Prostate gland (tissue), 2 donors: Measurements from ENCODE around the gene MSANTD1. TPM values are rescaled to one million over a fixed set of nuclear protein-coding genes. Genes with fewer than 3 reads are reported as not detected.

Experiments used
- DNase-seq: peaks from one replicate; pipeline ENCODE4 v3.0.0-alpha.2; 2019; ENCODE audit warnings: low spot score
- H3K27ac ChIP-seq, 2 donors: fragments of 200-600 bp; sonication (generic); 2 replicates each; pipeline ENCODE4 v1.5.1; 2017 to 2019
- H3K27me3 ChIP-seq: fragments of 200-600 bp; sonication (generic); replicated peaks from 2 replicates; pipeline ENCODE4 v1.5.1; 2019; ENCODE audit not compliant: insufficient read depth
- H3K36me3 ChIP-seq, 2 donors: fragments of 200-600 bp; sonication (generic); 1 replicate in 1 of 2; 2 replicates in 1 of 2; pipeline versions ENCODE4 v1.5.1 to v1.8.1; 2017 to 2019
- H3K4me1 ChIP-seq: fragments of 200-600 bp; sonication (generic); replicated peaks from 2 replicates; pipeline ENCODE4 v1.5.1; 2019
- H3K4me3 ChIP-seq, 2 donors: fragments of 200-600 bp; sonication (generic); 2 replicates each; pipeline ENCODE4 v1.5.1; 2017 to 2019
- H3K9me3 ChIP-seq: fragments of 200-600 bp; sonication (generic); 2 replicates; pipeline ENCODE4 v1.5.1; 2017
- CTCF ChIP-seq, 4 experiments: fragments of 200-600 bp in 2 of 4; fragments of 450-650 bp in 2 of 4; sonication (generic) in 2 of 4; IDR thresholded peaks; 1 replicate in 3 of 4; 2 replicates in 1 of 4; pipeline ENCODE4 v1.5.1; 2016 to 2019; ENCODE audit warnings: antibody characterized with exemption in 4 of 4, mild to moderate bottlenecking in 2 of 4, moderate library complexity in 2 of 4
- POLR2A ChIP-seq: fragments of 450-650 bp; IDR thresholded peaks from one replicate; pipeline ENCODE4 v1.6.1; 2016; ENCODE audit warnings: antibody characterized with exemption, mild to moderate bottlenecking
- POLR2AphosphoS5 ChIP-seq: sonication (generic); formaldehyde crosslinking; IDR thresholded peaks from one replicate; pipeline ENCODE4 v1.6.1; 2017; ENCODE audit warnings: antibody characterized with exemption
- WGBS: methylation state at CpG from one replicate; pipeline ENCODE4 v1.1.5; 2018; 5-methylcytosine and 5-hydroxymethylcytosine counted together
- intact Hi-C: fragments of 100-400 bp; cut with DNase I; formaldehyde crosslinking; loops from one replicate; pipeline ENCODE4 v1.14.2; 2022
- total RNA-seq, 2 donors: library from RNA; depleted of rRNA; stranded (reverse); fragments of >200 nt; gene quantifications; one replicate each; pipeline ENCODE4 v1.1.0, GENCODE V29; 2016

The MSANTD1 gene
- total RNA-seq, 2 donors from 2014 or later = 1.2 to 4.4 TPM

GRCh38 chr4:3243136-3243780 lies 5.7 kb upstream of the MSANTD1 start:
- DNase-seq = no peak
- Histone ChIP-seq H3K27me3 (no peaks in the 10 kb centered on the region), H3K36me3 (peaks cover 0 to 13% of the 10 kb centered on the region in 2 donors), H3K4me3 (no peak overlapping the region), H3K9me3 (no peaks in the 10 kb centered on the region), H3K27ac (no peak overlapping the region), H3K4me1 (no peaks in the 10 kb centered on the region)
- TF ChIP-seq POLR2AphosphoS5 (no peak), POLR2A (no peak), CTCF (IDR thresholded peaks at IDR 0.05) (no peak)
- WGBS = 76% methylated on average over 23 of the region's 23 CpGs
- intact Hi-C loops = no loop called here

GRCh38 chr4:3244002-3244401 lies 5.0 kb upstream of the MSANTD1 start:
- intact Hi-C loops = no loop called here
- Histone ChIP-seq H3K36me3 (peaks cover 0 to 13% of the 10 kb centered on the region in 2 donors), H3K9me3 (no peaks in the 10 kb centered on the region), H3K27ac (no peak overlapping the region), H3K4me1 (no peaks in the 10 kb centered on the region), H3K4me3 (no peak overlapping the region), H3K27me3 (no peaks in the 10 kb centered on the region)
- TF ChIP-seq CTCF (IDR thresholded peaks at IDR 0.05) = no peak
- TF ChIP-seq POLR2AphosphoS5 = no peak
- TF ChIP-seq POLR2A = no peak
- WGBS = 38% methylated on average over 1 of the region's 1 CpG
- no peak for DNase-seq

- H3K4me3 ChIP-seq = no peak overlapping the region
- no peak for TF ChIP-seq POLR2AphosphoS5
- no peak for TF ChIP-seq CTCF (IDR thresholded peaks at IDR 0.05)
- no peaks in the 10 kb centered on the region for H3K9me3 ChIP-seq
- 81% methylated on average over 9 of the region's 9 CpGs for WGBS
- no peak for DNase-seq
- no peak overlapping the region for H3K27ac ChIP-seq
- no peaks in the 10 kb centered on the region for H3K4me1 ChIP-seq
- H3K27me3 ChIP-seq = no peaks in the 10 kb centered on the region
- H3K36me3 ChIP-seq = peaks cover 0 to 9% of the 10 kb centered on the region in 2 donors
- intact Hi-C loops = no loop called here
Measured at GRCh38 chr4:3244747-3245146, 4.2 kb upstream of the MSANTD1 start.

GRCh38 chr4:3245676-3246075 lies 3.3 kb upstream of the MSANTD1 start:
- Histone ChIP-seq H3K4me1 (no peaks in the 10 kb centered on the region), H3K27ac (no peak overlapping the region), H3K27me3 (no peaks in the 10 kb centered on the region), H3K9me3 (no peaks in the 10 kb centered on the region), H3K36me3 (no peaks in the 10 kb centered on the region), H3K4me3 (no peak overlapping the region)
- 98% methylated on average over 4 of the region's 6 CpGs for WGBS
- TF ChIP-seq POLR2A (no peak), CTCF (IDR thresholded peaks at IDR 0.05) (no peak), POLR2AphosphoS5 (no peak)
- intact Hi-C loops = no loop called here
- DNase-seq = no peak
